GM19238 (cell line): ENCODE measurements around the gene LRRC15.

Experiments
- DNase-seq: peaks from one replicate; pipeline ENCODE4 v3.0.0; 2011; ENCODE audit warnings: low spot score; ENCODE audit not compliant: insufficient read length

The LRRC15 gene

DNA sequence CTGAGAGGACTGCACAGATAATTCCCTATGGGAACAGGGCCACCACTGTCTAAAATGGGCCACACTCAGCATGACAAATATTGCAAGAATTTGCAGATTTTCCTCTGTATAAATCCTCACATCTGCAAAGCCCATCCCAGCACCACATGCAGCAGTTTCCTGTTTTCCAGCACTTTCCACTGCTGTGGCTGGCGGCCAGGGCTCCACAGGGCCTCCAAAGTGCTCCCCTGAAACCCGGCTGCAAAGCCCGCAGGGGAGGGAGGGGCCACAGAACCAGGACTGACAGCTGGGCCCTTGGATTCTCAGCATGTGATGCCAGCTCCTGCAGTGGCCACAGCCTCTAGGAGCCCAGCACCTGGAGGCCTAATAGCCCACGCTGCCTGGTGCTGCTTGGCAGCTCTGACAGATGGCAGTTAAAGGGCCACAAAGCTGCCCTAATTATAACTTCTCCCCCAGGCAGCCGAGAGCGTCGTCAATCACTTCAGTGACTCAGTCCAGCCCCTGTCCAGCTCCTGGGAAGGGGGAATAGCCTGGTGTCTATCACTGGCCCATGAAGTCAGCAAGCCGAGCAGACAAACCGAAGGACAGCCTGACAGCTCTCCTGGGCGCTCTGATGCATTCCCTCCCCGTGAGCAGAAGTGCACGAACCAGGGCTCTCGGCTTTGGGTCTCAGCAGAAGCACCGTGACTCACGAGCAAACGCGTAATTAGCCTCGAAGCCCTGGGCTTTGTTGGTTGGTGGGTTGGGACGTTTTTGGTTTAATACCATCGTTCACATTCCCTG is 4.7 kb downstream of the LRRC15 start:
- no peak for DNase-seq

DNA sequence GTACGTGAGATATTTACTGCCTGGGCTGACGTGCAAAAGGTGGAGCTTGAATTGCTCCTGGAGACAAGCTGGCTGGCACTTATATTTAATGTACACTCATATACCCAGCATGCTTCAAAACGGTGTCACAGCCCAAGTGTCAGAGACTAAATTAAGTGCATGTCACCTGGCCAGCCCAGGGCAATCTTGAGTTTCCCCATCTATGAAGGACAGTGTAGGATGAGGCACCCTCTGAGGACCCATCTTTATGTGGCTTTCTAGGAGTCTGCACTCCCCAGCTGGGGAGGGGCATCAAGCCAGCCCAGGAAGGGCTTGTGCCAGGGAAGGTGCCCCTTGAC is 5.3 kb downstream of the LRRC15 start:
- no peak for DNase-seq

DNA sequence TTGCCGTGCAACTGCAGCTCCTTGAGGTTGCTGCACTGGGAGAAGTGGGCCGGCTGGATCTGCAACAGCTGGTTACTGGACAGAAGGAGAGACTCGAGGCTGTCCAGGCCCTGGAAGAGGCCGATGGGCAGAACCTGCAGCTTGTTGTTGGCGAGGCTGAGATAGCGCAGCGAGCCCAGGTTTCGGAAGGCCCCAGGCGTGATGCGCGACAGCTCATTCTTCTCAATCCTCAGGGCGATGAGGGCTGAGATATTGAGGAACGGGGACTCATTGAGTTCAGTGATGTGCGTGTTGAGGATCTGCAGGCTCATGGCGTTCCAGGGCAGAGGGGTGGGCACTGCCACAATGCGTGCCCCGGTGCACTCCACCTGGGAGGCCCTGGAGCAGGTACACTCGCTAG is 9.0 kb downstream of the LRRC15 start:
- DNase-seq, result no peak

DNA sequence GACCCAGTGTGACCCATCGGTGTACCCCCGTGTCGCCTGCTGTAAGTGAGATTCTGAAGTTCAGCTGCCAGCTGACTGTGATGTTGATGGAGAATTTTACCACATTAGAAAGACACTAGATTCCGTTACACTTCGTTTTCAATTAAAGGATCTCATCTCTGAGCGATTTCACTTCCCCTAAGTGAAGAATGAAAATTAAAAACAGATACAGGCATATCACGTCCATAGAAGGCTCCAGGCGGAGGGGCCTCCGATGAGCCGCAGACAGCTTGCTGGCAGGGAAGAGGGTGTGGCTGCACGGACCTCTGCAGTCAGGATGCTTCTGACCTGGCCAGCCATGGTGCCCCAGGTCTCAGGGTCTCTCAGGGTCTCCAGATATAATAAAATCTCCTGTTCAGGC is 11.9 kb downstream of the LRRC15 start:
- DNase-seq, result no peak

DNA sequence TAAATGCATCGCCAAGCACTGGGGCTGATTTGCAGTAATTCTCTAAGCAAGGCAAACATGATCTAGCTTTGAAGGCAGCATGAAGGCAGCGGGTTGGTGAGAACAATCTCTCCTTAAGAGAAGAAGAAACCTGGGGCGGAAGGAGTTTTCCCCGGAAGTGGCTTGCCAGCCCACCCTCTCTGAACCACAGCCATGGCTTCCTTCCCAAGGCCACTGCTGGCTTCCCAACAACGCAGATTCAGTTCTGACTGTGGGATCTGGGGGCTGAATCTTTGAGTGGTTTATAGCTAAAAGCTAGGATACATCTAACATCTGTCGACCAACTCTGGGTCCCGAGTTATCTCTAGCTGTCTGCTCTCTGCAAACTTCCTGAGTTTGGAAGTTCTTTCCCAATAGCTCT is 14.2 kb downstream of the LRRC15 start:
- no peak for DNase-seq

DNA sequence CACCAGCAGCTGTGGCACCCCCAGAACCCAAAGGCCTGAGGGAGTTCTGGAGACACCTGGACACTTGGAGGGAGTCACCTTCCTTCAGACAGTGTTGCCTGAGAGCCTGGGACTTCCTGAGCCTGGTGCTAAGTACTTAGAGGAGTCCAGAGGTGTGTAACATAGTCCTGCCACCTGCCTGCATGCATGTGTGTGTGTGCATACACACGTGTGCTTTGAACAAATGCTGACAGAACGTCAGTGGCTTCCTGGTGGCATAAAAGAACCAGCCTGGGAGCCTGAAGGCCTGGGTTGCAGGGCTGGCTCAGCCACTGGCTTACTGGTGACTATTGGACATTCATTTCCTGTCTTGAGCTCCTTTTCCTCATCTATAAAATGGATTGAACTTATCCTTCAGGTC is 15.2 kb downstream of the LRRC15 start:
- no peak for DNase-seq

DNA sequence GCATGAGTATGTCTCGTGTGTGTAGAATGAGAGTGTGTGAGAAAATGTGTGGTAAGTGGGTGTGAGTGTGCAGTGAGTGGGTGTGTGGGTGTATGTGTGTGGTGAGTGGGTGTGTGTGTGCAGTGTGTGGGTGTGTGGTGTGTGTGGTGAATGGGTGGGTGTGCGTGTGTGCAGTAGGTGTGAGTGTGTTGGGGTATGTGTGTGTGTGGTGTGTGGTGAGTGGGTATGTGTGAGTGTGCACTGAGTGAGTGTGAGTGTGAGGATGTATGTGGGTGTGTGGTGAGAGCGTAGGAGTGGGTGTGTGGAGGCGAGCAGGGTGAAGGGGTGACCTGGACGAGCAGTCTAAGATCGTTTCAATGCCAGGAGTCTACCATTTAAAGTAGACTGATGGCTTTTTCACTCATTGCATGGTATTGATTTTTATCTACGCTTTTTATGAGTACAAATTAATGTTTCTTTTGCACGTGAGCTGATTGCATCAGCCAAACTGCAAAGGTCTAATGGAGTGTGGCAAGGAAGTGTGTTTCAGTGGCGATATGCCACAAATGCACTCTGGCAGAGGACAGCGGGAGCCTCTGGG is 16.8 kb downstream of the LRRC15 start:
- DNase-seq, result no peak

DNA sequence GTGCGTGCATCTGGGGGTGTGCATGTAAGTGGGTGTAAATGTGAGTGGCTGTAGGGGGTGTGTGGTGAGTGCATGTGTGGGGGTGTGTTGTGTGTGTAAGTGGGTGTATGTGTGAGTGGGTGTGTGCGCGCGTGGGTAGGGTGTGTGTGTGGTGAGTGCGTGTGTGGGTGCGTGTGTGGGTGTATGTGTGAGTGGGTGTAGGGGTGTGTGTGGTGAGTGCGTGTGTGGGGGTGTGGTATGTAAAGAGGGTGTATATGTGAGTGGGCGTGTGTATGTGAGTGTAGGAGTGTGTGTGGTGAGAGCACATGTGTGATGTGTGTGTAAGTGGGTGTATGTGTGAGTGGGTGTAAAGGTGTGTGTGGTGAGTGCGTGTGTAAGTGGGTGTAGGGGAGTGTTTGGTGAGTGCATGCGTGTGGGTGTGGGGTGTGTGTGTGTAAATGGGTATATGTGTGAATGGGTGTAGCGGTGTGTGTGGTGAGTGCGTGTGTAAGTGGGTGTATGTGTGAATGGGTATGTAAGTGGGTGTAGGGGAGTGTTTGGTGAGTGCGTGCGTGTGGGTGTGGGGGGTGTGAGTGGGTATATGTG is 17.5 kb downstream of the LRRC15 start:
- DNase-seq, result no peak

DNA sequence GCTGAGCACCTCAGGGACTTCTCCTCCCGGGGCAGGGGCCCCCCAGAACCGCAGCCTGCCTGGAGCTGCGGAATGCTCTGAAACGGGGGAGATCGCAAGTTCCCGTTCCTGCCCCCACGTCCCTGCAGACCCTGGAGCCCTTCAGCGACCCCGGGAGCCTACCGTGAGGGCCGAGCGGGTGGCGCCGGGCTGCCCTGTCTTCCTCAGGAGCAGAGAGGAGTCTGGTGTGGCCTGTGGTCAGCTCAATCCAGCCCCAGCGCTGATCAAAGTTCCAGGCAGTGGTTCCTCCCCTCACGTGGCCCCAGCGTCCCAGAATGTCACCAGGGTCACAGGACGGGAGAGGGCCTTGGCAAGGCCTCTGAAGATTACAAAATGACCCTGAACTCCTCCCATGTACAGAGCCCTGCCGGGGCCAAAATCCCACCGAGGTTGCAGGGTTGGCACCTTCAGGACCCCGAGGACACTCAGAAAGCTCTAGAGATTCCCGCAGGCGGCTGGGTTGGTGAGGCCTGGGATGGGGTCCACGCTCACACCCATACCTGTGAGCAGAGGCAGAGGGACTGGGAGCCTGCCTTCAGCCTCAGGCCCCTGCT is 18.4 kb downstream of the LRRC15 start, which contains the start of gene CPN2:
Gene CPN2 (minus strand): TSS at position 249 of the 593 bp plus-strand sequence. CDS start 8,626 bp downstream, outside the sequence.
- no peak for DNase-seq

DNA sequence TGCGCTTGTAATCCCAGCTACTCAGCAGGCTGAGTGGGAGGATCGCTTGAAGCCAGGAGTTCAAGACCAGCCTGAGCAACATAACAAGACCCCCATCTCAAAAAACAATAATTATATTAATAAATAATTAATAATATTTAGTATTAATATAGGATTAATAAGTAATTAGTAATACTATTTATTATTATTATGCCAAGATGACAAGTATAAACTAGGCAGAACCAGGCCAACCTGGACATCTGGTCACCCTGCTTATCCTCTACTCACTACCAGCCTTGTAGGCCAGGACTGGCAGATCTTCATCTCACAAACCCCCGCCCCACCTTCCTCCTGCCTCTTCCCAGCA is 18.8 kb downstream of the LRRC15 start:
- DNase-seq, result no peak

DNA sequence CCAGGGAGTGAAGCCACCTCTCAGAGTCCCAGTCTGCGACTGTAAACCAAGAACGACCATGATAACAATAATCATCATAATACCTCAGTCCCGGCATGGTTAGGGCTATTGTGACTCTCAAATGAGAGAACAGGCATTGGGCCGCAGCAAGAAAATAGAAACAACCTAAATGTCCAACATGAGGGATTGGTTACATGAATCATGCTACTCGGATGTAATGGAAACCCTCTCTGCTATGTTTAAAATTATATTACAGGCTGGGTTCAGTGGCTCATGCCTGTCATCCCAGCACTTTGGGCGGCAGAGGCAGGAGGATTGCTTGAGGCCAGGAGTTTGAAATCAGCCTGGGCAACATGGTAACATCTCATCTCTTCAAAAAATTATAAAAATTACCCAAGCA is 21.2 kb downstream of the LRRC15 start:
- DNase-seq, result no peak

DNA sequence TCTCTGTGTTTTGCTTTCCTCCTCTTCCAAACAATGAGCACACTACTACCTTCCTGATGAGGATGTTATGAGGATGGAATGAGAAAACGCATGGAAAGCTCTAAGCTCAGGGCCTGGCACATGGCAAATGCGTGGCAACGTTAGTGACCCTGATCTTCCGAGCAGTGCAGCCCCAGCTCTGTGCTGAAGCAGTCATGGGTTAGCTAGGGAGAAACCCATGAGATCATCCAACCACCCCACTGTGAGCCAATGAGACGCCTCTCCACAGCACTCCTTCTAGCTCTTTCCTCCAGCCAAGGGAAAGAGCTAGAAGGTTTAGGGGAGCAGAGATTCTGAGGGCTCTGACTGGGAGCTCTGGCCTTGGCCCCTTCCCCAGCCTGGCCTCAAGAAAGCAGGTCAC is 22.9 kb downstream of the LRRC15 start:
- DNase-seq, result no peak

DNA sequence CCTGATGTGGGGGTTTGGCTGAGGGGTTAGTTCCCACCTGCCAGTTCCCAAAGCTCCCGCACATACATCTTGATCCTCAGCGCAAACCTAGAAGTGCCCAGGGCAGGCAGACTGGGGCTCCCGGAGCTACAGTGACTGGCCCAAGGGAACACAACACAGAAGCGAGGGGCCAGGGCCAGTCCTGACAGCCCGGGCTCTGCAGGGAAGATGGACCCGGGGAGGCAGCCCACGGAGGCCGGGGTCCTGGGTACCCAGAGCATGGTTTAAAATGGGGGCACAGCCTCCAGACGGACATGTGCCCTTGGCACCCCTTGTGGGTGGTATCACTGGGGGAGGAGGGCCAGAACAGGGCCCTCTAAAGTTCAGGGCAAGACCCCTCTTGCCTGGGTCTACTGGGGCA is 23.5 kb downstream of the LRRC15 start:
- no peak for DNase-seq

DNA sequence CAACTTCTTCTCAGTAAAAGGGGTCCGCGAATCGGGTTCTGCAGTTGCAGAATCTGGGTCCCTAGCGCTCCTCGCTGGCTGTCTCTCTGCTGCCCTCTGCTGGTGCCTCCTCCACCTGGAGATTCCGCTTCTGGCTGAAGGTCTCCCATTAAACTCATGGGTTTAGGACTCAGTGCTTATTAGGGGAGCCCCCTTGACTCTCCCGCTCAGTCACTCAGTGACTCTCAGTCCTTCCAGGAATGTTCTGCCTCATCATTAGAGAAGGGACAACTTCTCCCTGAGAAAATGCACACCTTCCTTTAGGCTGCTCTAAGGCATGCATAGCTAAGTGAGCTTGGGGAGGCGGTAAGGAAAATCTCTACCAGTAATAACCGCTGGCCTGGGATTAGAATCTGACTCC is 25.5 kb downstream of the LRRC15 start:
- peak; percentile 78 for DNase-seq

DNA sequence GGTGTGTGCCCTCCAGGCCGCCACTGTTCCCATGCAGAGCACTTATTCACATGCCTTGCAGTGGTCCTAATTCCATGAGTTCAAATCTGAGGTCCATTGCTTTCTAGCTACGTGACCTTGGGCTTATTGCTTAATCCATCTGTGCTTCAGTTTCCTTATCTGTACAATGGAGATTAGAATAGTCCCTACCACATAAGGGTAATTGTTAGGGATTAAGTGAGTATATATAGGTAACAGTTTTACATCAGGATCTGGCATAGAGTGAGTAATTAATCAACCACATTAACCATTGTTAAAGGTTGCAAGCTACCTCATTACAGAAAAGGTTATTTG is 26.0 kb downstream of the LRRC15 start:
- no peak for DNase-seq

DNA sequence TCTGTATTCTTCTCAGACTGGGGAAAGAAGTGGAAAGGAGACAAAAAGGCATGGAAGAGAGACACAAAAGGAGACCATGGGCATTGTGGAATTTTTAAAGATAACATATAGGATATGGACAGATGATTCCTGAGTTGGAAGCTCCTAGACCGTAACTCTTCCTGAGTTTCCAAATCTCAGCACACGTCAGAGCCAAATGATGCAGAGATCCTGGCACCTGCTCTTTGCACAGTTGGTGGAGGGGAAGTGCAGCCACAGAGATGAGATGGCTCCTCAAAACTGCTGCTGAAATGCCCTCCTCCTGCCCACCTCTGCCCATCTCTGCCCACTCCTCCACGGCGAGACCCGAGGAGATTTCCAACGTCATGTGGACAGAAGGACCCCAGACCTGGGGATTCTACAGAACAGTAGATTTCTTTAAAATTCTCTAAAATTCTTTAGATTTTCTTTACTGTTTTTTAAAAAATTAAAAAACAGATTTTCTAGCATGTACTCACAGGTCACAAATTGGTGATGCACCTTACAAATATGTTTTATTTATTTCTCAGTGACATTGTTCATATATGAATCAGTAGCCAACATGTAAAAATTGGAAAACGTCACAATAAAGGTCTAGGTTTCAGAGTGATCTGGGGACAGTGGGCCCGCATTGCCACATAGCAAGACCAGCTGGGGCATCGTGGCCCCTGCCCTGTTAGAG is 26.5 kb downstream of the LRRC15 start:
- no peak for DNase-seq

DNA sequence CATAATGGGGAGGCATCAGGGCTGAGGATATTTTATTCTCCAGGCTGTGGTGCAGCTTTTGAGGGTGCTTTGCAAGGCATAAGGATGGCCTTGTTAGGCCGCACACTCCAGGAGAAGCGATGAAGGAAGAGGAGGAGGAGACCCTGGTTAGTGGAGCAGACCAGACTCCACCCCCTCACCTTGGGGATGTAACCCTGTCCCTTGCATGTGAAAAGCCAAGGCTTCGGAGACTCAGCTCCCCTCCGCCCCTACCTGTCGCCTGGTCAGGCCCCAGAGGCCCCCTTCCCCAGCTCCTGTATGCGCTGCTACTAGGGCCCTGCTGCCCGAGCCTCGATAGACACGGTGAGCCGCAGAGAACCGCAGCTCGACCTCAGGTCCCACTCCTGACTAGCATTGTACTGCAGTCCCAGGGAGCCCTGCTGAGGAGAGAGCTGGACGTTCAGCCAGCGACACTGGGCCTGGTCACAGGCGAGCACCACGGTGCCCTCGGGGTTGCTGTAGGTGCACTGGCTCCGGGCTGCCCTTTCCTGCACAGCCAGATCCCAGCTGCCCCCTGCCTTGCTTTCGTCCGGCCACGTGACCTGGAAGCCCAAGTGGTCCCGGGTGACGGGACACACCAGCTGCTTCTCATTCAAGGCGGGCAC is 28.7 kb downstream of the LRRC15 start:
- no peak for DNase-seq

DNA sequence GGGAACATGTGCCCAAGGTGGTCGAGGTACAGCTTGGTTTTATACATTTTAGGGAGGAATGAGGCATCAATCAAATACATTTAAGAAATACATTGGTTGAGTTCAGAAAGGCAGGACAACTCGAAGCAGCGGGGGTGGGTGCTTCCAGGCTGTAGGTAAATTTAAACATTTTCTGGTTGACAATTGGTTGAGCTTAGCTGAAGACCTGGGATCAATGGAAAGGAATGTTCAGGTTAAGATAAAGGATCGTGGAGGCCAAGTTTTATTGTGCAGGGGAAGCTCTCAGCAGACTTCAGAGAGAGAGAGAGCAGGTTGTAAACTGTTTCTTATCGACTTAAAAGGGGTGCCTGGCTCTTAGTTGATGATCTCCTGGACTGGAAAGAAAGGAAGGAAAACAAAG is 29.7 kb downstream of the LRRC15 start:
- DNase-seq, result no peak

DNA sequence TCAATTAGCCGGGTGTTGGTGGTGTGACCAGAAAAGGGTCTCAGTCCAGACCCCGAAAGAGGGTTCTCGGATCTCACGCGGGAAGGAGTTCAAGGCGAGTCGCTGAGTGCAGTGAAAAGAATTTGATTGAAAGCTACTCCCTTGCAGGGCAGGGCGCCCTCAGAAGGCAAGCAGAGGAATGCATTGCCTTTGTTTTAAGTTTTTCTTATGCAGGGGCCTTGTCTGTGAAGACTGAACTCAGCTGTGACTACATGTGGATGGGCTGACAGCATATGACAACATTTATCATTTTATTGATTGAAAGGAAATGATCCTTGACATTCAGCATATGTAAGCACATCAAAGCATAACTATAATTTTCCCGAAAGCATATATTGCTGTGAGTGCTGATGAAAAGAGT is 30.2 kb downstream of the LRRC15 start:
- DNase-seq, result no peak

DNA sequence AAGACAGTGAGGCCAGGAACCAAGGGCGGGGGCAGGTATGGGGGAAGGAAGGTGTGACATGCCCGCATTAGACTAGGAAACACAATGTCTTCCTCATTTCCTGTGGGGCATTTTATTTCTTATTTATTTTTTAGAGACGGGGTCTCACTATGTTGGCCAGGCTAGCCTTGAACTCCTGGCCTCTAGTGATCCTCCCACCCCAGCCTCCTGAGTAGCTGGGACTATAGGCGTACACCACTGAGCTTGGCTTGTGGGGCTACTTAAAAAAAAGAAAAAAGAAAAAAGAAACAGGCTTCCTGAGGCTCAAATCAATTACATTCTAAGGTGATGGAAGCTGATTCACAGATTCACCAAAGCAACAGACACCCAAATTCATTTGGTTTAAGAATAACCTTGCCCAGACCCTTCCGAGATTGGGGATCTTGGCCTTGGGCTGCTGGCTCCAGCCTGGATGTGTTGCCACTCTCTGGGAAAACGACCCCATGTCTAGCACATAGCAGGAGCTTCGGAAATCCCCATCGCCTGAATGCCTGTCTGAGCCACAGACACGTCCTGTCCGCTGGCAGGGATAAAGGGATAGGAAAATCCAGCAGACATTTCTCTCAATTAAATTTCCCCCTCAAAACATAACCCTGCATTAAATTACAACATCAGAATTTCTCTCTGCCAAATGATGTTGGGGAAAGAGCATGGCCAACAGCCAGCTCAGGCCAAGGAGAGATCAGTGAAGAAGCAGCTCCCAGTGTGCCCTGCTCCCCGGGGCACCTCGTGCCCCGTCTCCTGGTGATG is 31.4 kb downstream of the LRRC15 start:
- DNase-seq, result no peak
